ENCODE results near the gene GPR148. TPM values are rescaled to one million over a fixed set of nuclear protein-coding genes. Genes with fewer than 3 reads are reported as not detected.

The GPR148 gene
- total RNA-seq, 1 experiment from 2014 or later: not detected

GRCh38 chr2:130778781-130779180 lies 49.9 kb downstream of the GPR148 start:
- H3K27me3 ChIP-seq (replicated peaks; ENCODE audit: control insufficient read depth, insufficient read depth, low read length): no peaks in the 10 kb centered on the region
- DNase-seq: no peak
- Mint-ChIP-seq H3K4me3 (ENCODE audit: unreplicated experiment) (no peak overlapping the region), H3K27me3 (ENCODE audit: insufficient read depth, unreplicated experiment) (peaks cover 8% of the 10 kb centered on the region), H3K36me3 (ENCODE audit: insufficient read depth, unreplicated experiment) (no peaks in the 10 kb centered on the region), H3K27ac (ENCODE audit: unreplicated experiment) (no peak overlapping the region), H3K9me3 (ENCODE audit: unreplicated experiment) (no peaks in the 10 kb centered on the region), H3K4me1 (ENCODE audit: low read depth, unreplicated experiment) (no peaks in the 10 kb centered on the region)
- TF ChIP-seq, protein P1, sequence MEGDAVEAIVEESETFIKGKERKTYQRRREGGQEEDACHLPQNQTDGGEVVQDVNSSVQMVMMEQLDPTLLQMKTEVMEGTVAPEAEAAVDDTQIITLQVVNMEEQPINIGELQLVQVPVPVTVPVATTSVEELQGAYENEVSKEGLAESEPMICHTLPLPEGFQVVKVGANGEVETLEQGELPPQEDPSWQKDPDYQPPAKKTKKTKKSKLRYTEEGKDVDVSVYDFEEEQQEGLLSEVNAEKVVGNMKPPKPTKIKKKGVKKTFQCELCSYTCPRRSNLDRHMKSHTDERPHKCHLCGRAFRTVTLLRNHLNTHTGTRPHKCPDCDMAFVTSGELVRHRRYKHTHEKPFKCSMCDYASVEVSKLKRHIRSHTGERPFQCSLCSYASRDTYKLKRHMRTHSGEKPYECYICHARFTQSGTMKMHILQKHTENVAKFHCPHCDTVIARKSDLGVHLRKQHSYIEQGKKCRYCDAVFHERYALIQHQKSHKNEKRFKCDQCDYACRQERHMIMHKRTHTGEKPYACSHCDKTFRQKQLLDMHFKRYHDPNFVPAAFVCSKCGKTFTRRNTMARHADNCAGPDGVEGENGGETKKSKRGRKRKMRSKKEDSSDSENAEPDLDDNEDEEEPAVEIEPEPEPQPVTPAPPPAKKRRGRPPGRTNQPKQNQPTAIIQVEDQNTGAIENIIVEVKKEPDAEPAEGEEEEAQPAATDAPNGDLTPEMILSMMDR (IDR thresholded peaks at IDR 0.05; ENCODE audit: insufficient read depth in 1 of 2, low read depth in 1 of 2, low read length in 1 of 2, severe bottlenecking in 1 of 2, unreplicated experiment in 1 of 2): no peak
- ChIA-PET CTCF (no interaction called here), POLR2A (no interaction called here)
- no TSS peak for BruUV-seq (replicated peaks)
- no peaks in the 10 kb centered on the region for H3K4me1 ChIP-seq
- H3K36me3 ChIP-seq (ENCODE audit: control insufficient read depth, insufficient read depth, low read length): no peaks in the 10 kb centered on the region
- intact Hi-C loops (cut with micrococcal nuclease; ENCODE audit: unreplicated experiment): no loop called here
- H3K4me3 ChIP-seq (ENCODE audit: low read depth, low read length): no peak overlapping the region
- H3K9me3 ChIP-seq: no peaks in the 10 kb centered on the region

Other genes starting within 250 kb of the GPR148 start
- gene POTEI, start 219.7 kb upstream of the GPR148 start, total RNA-seq (2022): 7.0 and 7.3 TPM in 2 replicates
- not detected in 2 replicates for gene CFC1B, start 207.8 kb upstream of the GPR148 start, total RNA-seq (2022)
- gene CFC1, start 129.5 kb upstream of the GPR148 start, total RNA-seq (2022): not detected in 2 replicates
- gene POTEJ, start 117.6 kb upstream of the GPR148 start, total RNA-seq (2022): not detected in 2 replicates
- gene AMER3, start 26.5 kb downstream of the GPR148 start, total RNA-seq (2022): 0.79 TPM in 2 replicates
- 1.8 and 2.8 TPM in 2 replicates for gene ARHGEF4, start 107.8 kb downstream of the GPR148 start, total RNA-seq (2022)